AG08395 (cell line): ENCODE data around the gene KLK7.
"Not testable (repeated sequence)": the region's sequence is repeated elsewhere in the genome, so short reads cannot be mapped to it uniquely, and the experiment has no call there.

Experiments
- DNase-seq: peaks from one replicate; pipeline ENCODE4 v3.0.0; 2012; ENCODE audit warnings: mixed read lengths, low spot score

KLK7 gene

DNA sequence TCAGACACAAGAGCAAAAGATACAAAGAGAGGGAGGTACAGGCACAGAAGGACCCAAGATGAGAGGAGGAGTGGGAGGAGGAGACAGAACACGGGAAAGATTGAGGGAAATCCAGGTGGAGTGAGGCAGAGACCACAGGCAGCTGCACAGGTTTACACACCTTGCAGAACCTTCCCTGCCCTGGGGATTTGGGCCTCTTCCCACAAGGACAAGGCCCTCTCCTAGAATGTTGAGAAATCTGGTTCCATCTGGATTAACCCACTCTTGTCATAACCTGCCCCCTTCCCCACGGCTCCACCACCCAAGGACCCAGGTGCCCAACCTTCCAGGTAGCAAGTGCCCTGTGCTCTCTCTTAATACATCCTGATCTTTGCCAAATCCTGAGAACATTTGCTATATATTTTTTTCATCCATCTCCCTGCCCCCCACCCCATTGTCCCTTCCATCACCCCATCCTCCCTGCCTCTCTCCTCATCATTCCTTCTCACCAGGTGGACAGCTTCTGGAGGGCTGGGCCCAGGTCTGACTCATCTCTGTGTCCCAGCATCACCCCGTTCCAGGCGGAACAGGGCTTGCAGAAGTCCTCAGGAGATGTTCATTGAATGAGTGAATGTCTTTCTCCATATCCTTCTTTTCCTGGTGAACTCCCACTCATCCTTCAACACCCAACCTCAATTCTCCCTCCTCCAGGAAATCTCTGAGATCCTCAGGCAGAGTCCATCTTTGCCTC lies 26.5 kb upstream of the KLK7 start:
- DNase-seq = no peak

DNA sequence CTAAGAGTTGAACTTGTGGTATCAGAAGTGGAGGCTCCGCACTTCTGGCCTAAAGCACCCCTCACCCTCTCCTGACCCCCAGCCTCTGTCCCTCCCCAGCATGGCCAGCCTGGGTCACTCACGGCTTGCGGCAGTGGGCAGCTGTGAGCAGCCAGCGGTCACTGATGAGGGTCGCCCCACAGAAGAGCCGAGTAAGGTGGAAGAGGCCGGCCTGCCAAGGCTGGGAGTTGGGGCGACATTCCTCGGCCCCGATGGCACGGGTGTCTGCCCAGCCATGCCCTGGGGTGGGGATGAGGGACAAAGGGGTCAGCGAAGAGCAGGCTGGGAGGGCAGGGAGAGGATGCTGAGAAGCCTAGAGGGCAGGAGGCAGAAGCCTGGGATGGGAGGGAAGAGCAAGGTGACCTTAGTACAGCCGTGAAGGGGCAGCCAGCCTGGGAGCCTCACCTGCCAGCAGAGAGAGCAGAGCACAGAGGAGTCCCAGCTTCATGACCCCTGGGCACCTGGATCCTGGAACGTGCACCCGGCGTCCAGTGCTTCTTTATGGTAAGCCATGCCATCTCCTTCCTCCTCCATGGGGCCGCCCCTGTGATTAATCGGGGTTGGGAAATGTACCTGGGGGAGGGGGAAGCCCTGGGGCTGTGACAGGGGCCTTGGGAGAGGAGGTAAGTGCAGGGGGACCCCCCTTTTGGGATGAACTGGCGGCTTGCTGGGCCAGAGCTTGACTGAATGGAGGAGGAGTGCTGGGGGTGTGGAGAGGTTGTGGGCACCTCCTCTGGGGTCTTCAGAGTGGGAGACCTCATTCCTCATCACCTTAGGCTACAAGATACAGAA lies 25.6 kb upstream of the KLK7 start:
- no peak for DNase-seq

- DNase-seq = no peak
These were observed 23.8 kb upstream of the KLK7 start for GRCh38 chr19:51007488-51007887.

- no peak for DNase-seq
These were observed 22.7 kb upstream of the KLK7 start for GRCh38 chr19:51006406-51006805.

GRCh38 chr19:51005248-51005647 lies 21.5 kb upstream of the KLK7 start:
- DNase-seq = no peak

GRCh38 chr19:51003316-51003715 lies 19.6 kb upstream of the KLK7 start:
- no peak for DNase-seq

- DNase-seq = no peak
These were observed 19.0 kb upstream of the KLK7 start for GRCh38 chr19:51002542-51003311.

DNA sequence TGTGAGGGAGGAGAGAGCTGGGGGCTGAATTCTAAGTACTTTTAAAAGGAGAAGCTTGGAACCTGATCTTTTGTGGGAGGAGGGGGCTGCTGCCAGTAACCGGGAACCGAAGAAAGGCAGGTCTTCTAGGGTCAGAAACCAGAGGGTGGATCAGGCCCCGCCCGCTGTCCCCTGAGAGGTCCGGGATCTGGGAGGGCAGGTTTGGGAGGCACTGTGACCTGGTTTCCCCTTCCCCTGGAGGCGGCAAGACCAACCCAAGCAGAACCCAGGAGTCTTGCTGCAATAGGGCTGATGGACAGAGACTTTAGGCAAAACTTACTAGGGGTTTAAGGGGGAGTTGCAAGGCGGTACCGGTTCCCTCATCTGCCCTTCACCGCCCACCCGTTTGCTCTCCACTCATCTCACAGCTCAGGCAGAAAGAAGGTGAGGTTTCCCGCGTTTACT lies 18.4 kb upstream of the KLK7 start:
- DNase-seq = no peak

- DNase-seq = no peak
These were observed 17.8 kb upstream of the KLK7 start, which contains the start of gene KLK8 for GRCh38 chr19:51001515-51001914. TSS of gene KLK8 (minus strand) at chr19:51001604. CDS start at chr19:51001167, 437 bp downstream.

DNA sequence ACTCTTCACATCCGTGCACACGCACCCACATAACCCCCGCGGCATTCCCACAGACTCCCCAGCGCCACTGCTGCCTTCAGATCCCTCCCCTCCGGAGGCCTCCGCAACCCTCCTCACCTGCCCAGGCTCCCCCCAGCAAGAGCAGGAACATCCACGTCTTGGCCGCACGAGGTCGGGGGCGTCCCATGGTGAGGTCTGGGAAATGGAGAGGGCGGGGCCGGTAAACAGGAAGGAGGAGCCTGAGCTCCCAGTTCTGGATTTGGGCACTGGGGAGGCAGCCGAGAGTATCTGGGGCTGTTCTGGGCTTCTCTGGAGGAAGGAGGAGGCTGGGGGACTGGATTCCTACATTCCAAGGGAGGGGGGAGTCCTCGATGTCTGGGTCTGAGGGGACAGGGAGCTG lies 17.3 kb upstream of the KLK7 start:
- DNase-seq = no peak

GRCh38 chr19:51000426-51000825 lies 16.7 kb upstream of the KLK7 start:
- no peak for DNase-seq

DNA sequence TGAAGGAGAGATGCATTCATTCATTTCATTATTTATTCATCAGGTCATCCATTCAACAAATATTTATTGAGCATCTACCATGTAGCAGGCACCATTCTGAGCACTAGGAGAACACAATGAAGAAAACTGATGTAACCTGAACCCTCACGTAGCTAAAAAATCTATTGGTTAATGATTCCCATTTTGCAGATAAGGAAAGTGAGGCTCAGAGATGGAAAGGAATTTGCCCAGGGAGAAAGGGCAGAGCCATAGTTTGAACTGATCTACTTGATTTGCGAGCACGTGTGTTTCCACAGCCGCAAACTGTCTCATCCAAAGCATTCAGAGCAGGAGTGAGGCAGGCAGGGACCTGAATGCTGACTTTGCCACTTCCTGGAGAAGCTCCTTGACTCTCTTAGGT lies 15.0 kb upstream of the KLK7 start:
- no peak for DNase-seq

DNA sequence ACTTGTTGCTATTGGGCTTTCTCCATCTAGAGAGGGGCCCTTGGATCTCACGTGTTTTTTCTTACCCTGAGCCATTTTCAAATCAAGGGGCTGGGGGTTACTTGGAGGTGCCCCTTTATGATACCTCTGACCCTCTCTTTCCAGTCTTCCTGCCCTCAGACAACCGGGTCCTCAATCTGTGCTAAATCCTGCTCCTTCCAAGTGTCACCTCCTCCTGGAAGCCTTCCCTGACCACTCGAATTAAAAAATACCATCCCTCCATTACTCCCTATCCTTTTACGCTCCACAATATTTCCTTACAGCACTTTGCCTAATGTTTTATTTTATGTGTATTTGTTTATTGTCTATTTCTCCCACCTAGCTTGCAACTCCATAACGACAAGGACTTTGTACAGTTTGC lies 14.3 kb upstream of the KLK7 start:
- no peak for DNase-seq

DNA sequence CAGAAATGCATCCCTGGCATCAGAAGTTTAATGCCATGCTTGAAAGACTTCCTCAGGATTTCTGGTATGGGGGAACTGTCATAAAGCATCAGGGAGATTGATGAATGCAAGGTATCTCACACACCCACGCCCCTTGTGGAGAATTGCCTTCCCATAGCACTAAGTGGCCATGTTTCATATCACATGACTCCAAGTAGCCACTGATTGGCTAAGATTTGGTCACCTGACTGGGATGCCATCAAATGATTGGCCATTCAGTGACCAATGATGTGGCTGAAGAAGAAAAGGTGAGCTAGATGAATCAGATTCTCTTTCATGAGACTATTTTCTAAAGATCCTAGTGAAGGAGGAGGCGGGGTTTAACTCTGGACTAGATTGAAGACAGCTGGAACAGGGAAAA lies 10.4 kb upstream of the KLK7 start:
- DNase-seq = no peak

DNA sequence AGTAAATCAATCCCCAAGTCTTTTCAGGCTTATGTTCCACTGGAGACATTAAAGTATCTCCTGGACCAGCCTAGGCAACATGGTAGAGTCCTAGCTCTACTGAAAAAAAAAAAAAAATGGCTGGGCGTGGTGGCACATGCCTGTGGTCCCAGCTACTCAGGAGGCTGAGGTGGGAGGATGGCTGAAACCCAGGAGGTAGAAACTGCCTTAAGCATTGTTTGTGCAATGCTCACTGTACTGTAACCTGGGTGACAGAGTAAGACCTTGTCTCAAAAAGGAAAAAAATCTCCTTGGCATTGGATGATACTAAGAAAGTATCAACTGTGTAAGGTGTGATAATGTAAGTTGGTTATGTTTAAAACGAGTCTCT lies 8.9 kb upstream of the KLK7 start:
- no peak for DNase-seq

GRCh38 chr19:50984416-50984815 lies 699 bp upstream of the KLK7 start:
- DNase-seq = not testable (repeated sequence)

GRCh38 chr19:50982186-50982585 lies 1.5 kb downstream of the KLK7 start:
- no peak for DNase-seq

- no peak for DNase-seq
These were observed 2.0 kb downstream of the KLK7 start for GRCh38 chr19:50981587-50982146.

- no peak for DNase-seq
These were observed 3.5 kb downstream of the KLK7 start for GRCh38 chr19:50980208-50980607.

DNA sequence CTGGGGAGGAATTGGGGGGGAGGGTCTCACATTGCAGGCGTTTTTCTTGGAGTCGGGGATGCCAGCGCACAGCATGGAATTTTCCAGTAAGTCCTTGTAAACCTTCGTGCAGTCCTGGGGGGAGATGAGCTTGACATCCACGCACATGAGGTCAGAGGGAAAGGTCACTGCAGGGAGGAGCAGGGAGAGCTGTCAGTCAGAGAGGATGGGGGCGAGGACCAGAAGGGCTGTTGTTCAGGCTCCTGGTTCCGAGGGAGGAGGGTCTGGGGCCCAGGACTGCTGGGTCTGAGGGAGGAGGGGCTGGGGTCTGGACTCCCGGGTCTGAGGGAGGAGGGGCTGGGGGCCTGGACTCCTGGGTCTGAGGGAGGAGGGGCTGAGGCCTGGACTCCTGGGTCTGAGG lies 4.0 kb downstream of the KLK7 start:
- no peak for DNase-seq

DNA sequence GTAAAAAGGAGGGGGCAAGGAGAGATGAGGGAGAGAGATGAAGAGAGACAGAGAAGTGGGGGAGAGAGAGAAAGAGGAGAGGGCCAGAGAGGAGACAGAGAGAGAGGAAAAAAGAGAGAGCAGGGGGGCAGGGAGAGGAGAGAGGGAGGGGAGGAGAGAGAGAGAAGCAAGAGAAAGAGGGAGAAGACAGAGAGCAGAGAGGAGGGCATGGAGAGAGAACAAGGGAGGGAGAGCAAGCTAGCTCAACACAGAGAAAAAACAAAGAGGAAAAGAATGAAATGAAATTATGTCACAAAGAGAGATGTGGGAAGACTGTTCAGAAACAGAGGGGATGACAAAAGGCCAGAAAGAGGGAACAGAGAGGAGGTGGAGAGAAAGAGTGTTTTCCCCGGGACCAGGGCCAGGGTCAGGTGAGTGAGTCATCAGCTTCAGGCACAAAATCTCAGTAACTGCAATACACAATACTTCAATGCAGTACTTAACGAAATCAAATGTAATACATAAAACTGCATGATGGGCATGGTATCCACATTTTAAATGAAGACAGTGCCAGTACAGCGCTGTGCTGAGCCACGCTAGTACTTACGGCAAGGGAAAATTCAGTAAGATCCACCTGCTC lies 4.8 kb downstream of the KLK7 start:
- no peak for DNase-seq

DNA sequence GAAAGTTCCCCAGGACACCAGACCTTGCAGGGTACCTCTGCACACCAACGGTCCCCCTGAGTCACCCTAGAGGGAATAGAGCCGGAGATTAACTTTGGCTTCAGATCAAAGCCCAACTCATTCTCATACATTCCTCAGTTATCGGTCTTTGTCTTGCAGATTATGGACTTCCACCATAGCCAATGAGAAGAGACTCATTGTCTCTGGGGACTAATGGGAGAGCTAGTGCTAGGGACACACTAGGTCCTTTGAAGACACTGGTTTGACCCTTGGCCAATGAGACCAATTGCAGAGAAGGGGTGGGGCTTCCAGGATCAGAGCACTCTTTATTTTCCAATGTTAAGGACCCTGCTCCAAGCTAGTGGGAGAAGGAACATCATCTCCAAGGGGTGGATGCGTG lies 6.1 kb downstream of the KLK7 start:
- no peak for DNase-seq
